Glutamatergic neuron (in vitro differentiated cells): Measurements from ENCODE around the gene LHFPL2. TPM values are rescaled to one million over a fixed set of nuclear protein-coding genes. Genes with fewer than 3 reads are reported as not detected.

ENCODE experiments used
- DNase-seq: peaks from one replicate; pipeline ENCODE4 v3.0.0; 2022
- H3K27ac Mint-ChIP-seq: one replicate; pipeline ENCODE4 v1.8.0; 2020; ENCODE audit warnings: mild to moderate bottlenecking, mixed read lengths, inconsistent platforms; ENCODE audit not compliant: unreplicated experiment
- H3K27me3 Mint-ChIP-seq: one replicate; pipeline ENCODE4 v1.8.0; 2020; ENCODE audit warnings: mild to moderate bottlenecking, moderate library complexity, mixed read lengths, inconsistent platforms; ENCODE audit not compliant: unreplicated experiment
- H3K36me3 Mint-ChIP-seq: one replicate; pipeline ENCODE4 v1.8.0; 2020; ENCODE audit warnings: mild to moderate bottlenecking, mixed read lengths, inconsistent platforms; ENCODE audit not compliant: unreplicated experiment
- H3K4me1 Mint-ChIP-seq: one replicate; pipeline ENCODE4 v1.8.0; 2020; ENCODE audit warnings: mild to moderate bottlenecking, low read depth, mixed read lengths, inconsistent platforms; ENCODE audit not compliant: unreplicated experiment
- H3K4me3 Mint-ChIP-seq: one replicate; pipeline ENCODE4 v1.8.0; 2020; ENCODE audit warnings: mild to moderate bottlenecking, mixed read lengths, inconsistent platforms; ENCODE audit not compliant: unreplicated experiment
- H3K9me3 Mint-ChIP-seq: one replicate; pipeline ENCODE4 v1.8.0; 2020; ENCODE audit warnings: mild to moderate bottlenecking, moderate library complexity, mixed read lengths, inconsistent platforms; ENCODE audit not compliant: unreplicated experiment
- total RNA-seq: library from RNA; stranded (reverse); fragmentation: NEBNext Ultra II Directional; extraction: Animal tissue kit (Norgen Biotek cat#: 25700); gene quantifications from one replicate; pipeline ENCODE4 v1.2.1, GENCODE V29; 2021; ENCODE audit not compliant: unreplicated experiment
- TF ChIP-seq, protein P1 (sequence below): fragments of 200-600 bp; sonication (generic); IDR thresholded peaks from one replicate; pipeline ENCODE4 v1.5.0; 2021; ENCODE audit not compliant: partially characterized antibody, unreplicated experiment

The LHFPL2 gene
- total RNA-seq, 1 donor from 2014 or later: 2.5 TPM

DNA sequence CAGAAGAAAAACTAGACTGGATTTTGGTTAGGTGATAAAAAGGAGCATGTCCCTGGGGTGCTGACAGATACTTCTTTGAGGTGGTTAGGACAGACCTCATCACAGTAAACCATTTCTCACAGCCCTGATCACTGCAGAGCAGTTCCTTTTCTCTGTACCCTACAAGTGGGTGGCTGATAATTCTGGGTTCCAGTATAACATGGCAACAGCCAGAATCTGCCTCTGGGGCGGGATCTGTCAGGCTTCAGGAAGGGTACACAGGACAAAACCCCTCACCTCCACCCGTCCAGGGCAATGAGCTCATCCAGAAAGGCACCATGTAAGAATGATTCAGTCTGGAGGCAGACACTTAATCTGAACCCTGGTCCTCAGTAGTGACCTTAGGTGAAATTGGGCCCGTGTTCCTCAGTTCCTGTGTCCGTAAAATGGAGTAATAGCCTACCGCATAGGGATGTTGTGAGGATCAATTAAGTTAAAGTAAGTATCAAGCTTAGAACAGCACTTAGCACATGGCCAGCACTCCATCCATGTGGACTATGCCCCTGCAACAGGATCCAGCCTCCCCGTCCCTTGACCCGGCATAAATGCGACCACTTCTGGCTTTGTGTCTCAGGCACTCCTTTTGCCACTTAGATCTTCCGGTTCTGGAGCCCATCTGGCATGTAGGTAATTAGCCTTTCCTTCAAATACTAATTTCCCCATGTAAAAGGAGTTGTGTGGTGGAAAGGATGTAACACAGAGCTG lies 129.2 kb downstream of the LHFPL2 start:
- peaks cover 33% of the 10 kb centered on the region for H3K4me1 Mint-ChIP-seq
- no peaks in the 10 kb centered on the region for H3K27me3 Mint-ChIP-seq
- TF ChIP-seq, protein P1, sequence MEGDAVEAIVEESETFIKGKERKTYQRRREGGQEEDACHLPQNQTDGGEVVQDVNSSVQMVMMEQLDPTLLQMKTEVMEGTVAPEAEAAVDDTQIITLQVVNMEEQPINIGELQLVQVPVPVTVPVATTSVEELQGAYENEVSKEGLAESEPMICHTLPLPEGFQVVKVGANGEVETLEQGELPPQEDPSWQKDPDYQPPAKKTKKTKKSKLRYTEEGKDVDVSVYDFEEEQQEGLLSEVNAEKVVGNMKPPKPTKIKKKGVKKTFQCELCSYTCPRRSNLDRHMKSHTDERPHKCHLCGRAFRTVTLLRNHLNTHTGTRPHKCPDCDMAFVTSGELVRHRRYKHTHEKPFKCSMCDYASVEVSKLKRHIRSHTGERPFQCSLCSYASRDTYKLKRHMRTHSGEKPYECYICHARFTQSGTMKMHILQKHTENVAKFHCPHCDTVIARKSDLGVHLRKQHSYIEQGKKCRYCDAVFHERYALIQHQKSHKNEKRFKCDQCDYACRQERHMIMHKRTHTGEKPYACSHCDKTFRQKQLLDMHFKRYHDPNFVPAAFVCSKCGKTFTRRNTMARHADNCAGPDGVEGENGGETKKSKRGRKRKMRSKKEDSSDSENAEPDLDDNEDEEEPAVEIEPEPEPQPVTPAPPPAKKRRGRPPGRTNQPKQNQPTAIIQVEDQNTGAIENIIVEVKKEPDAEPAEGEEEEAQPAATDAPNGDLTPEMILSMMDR: no peak
- H3K36me3 Mint-ChIP-seq: peaks cover 11% of the 10 kb centered on the region
- DNase-seq: no peak
- peaks cover 3% of the 10 kb centered on the region for H3K9me3 Mint-ChIP-seq
- H3K27ac Mint-ChIP-seq: no peak overlapping the region
- no peak overlapping the region for H3K4me3 Mint-ChIP-seq

DNA sequence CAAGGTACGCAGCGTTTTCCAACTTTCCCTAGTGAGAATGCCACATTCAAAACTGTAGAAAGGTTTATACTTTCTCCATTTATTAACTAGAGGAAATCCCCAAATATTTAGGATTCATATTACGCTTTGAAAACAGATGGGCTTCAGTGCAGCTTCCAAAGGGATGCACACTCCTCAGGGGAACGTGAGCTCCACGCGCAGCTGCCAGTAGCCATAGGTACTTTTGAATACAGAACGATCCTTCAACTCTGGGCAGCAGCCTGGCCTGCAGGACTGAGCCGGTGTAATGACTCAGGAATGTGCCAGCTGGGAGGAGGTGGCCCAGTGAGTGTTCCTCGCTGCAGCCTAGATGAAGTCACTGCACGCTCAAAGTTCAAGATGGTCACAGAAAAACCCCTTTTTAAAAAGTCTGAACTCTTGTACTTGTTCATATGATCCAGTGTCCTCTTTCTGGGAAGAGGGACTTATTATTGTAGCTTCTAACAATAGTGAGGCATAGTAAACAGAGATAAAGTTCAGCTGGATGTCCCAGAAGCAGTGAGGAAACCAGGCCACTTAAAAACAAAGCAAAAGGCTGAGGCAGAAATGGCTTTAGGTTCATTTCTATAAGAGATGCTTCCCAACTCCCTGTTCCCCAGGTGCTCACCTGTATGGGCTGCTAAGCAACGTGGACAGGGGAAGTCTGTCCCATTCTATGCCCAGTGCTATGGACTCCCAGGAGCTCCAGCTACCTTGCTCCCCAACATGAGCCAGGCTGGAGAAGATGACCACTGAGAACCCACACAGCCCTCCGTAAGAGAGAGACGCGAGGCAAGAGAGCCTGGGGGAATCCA lies 130.0 kb downstream of the LHFPL2 start:
- Mint-ChIP-seq H3K4me1 (peaks cover 26% of the 10 kb centered on the region), H3K27ac (no peak overlapping the region), H3K4me3 (no peak overlapping the region), H3K9me3 (peaks cover 5% of the 10 kb centered on the region), H3K27me3 (no peaks in the 10 kb centered on the region), H3K36me3 (peaks cover 11% of the 10 kb centered on the region)
- TF ChIP-seq, protein P1: no peak
- DNase-seq: no peak

DNA sequence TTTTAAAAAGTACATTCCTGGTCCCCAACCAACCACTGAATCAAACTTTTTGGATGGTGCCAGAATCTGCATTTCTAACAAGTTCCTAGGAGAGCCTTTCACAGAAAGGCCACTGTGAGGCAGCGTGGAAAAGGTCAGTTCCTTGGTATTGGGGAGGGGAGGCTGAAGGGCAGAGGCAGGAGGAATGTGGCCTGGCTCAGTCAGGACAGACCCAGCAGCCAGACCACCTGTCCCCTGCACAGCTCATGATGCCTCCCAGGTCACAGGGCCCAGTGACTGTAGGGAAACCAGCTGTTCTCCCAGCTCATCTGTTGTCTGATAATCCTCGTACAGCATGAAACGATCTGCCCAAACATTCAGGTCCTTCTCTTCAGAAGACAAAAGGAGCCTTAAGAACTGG lies 132.9 kb downstream of the LHFPL2 start:
- no peak for DNase-seq
- no peak overlapping the region for H3K4me3 Mint-ChIP-seq
- H3K9me3 Mint-ChIP-seq: peaks cover 5% of the 10 kb centered on the region
- H3K27me3 Mint-ChIP-seq: no peaks in the 10 kb centered on the region
- peaks cover 16% of the 10 kb centered on the region for H3K4me1 Mint-ChIP-seq
- TF ChIP-seq, protein P1: no peak
- H3K36me3 Mint-ChIP-seq: peaks cover 11% of the 10 kb centered on the region
- no peak overlapping the region for H3K27ac Mint-ChIP-seq

DNA sequence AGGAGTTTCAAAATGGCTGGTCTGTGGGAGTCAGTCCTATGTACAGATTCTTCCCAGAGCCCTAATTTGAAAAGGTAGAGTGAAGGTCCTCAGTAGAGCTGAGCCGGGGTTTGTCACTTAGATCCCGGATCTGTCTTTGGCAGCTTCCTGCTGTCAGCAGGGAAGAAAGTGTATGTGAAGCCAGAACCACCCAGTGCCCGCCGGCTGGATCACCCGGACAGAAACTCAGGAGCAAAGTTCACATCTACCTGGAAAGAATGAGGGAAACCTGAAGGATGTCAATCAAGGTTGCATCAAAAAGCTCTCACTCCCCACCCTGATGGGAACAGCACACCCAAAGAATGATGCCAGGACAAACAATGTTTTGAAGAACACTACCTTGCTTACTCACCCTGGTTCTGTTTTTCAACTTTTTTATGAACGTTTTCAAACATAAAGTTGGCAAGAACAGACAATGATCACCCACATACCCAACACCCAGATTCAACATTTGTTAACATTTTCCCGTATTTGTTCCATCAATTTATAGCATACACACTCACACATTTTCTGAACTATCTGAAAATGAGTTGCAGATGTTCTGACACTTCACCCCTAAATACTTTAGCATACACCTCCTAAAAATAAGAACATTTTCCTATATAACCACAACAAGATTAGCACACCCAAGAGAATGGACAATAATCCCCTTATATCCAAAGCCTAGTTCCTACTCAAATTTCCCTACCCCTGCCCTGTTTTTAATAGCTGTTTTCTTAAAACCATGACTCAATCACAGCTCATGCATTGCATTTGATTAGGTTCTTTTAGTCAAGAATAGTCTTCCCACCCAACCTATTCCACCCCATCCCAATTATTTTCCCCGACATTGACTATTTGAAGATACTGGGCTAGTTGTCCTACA lies 133.9 kb downstream of the LHFPL2 start:
- no peak for DNase-seq
- H3K36me3 Mint-ChIP-seq: peaks cover 11% of the 10 kb centered on the region
- peaks cover 17% of the 10 kb centered on the region for H3K4me1 Mint-ChIP-seq
- no peak overlapping the region for H3K27ac Mint-ChIP-seq
- H3K4me3 Mint-ChIP-seq: no peak overlapping the region
- TF ChIP-seq, protein P1: no peak
- peaks cover 2% of the 10 kb centered on the region for H3K9me3 Mint-ChIP-seq
- H3K27me3 Mint-ChIP-seq: no peaks in the 10 kb centered on the region
